Bronchial epithelial cell (primary cell): ENCODE data around the gene PEX26. TPM values are rescaled to one million over a fixed set of nuclear protein-coding genes. Genes with fewer than 3 reads are reported as not detected.

Experiments used
- DNase-seq: peaks from one replicate; pipeline ENCODE4 v3.0.0-alpha.2; 2010; ENCODE audit warnings: low read depth
- FAIRE-seq: peaks from 2 replicates; lab custom pipeline; 2011; peaks lifted over from hg19 to GRCh38; lab: Jason Lieb, UNC
- H3K27me3 ChIP-seq: 2 replicates; pipeline ENCODE4 v1.5.1; 2011; ENCODE audit warnings: low read length; ENCODE audit not compliant: control insufficient read depth, insufficient read depth
- H3K36me3 ChIP-seq: 2 replicates; pipeline ENCODE4 v1.5.1; 2011; ENCODE audit warnings: low read length; ENCODE audit not compliant: control insufficient read depth, insufficient read depth
- H3K4me3 ChIP-seq: 2 replicates; pipeline ENCODE4 v1.5.1; 2011; ENCODE audit warnings: mild to moderate bottlenecking, low read depth, low read length, control low read depth
- CTCF ChIP-seq: IDR thresholded peaks from 2 replicates; pipeline ENCODE4 v1.5.1; 2011; ENCODE audit warnings: mild to moderate bottlenecking, moderate library complexity, low read length, control low read depth, inconsistent platforms; ENCODE audit not compliant: insufficient read depth, severe bottlenecking
- total RNA-seq: library from RNA; depleted of rRNA; stranded (reverse); fragments of >200 nt; gene quantifications from 2 replicates; pipeline ENCODE4 v1.2.1, GENCODE V29; 2014

PEX26 gene
- total RNA-seq, 1 donor from 2014 or later = 11.8 TPM

GRCh38 chr22:18110954-18111758 lies 33.4 kb downstream of the PEX26 start:
- H3K27me3 ChIP-seq = peaks cover 9% of the 10 kb centered on the region
- peak overlapping the region; percentile 28 for H3K4me3 ChIP-seq
- DNase-seq (no peak), FAIRE-seq (no peak)
- TF ChIP-seq CTCF = no peak
- H3K36me3 ChIP-seq = no peaks in the 10 kb centered on the region

DNA sequence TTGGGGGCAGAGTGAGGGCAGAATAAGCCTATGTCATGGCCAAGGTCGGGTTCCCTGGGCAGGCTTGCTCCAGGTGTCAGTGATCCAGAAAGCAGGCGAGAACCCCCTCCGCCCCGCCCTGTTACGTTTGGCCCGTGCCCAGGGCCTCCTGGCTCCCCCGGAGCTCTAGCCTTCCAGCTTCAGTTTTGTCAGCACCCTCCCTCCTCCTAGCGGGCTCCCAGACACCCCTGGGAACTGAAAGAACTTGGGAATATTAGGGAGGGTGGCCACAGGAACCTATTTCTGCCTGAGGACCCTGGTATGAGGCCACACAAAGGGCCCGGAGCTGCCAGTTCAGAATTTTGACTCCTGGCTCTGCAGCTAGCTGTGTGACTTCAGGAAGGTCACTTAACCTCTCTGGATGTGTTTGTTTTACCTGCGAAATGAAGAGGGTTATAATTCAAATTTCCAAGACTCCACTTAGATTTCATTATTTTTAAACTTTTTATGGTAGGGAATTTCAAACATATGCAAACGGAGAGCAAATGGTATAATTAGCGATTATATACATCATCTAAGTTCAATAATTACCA lies 34.1 kb downstream of the PEX26 start:
- Histone ChIP-seq H3K4me3 (no peak overlapping the region), H3K27me3 (peaks cover 9% of the 10 kb centered on the region), H3K36me3 (no peaks in the 10 kb centered on the region)
- no peak for TF ChIP-seq CTCF
- no peak for FAIRE-seq
- no peak for DNase-seq

GRCh38 chr22:18112440-18112839 lies 34.6 kb downstream of the PEX26 start:
- DNase-seq (no peak), FAIRE-seq (no peak)
- Histone ChIP-seq H3K36me3 (no peaks in the 10 kb centered on the region), H3K27me3 (peaks cover 9% of the 10 kb centered on the region), H3K4me3 (no peak overlapping the region)
- TF ChIP-seq CTCF = no peak

DNA sequence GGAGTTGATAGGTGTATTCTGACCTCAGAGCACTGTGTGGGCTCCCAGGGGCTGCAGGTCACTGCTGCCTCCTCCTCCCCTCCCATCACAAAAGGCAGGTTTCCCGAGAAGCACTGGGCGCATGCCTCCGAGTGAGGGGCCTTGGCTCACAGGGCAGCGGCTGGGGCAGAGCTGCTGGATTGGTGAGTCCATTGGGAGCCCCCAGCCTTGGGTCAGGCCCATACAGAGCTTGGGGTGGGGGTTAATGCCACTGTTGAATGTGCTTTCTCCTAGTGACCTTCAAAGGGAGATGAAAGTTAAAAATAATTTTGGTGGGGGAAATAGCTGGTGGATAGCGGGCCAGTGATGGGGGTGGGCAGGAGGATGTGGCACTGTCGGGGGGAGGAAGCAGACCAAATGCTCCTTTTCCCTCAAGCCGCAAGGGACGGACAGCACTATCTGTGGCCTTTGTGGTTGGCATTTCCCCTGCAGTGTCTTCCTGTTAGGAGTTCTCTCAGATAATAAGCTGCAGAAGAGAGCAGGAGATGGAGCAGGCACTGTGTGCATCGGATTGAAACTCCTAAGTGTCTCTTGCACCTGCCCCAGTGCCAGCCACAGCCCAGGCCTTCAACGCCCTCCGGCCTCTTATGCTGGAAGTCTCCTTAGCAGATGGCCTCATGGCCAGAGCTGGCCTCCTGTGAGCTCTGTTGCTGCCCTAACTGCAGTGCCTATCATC lies 36.0 kb downstream of the PEX26 start:
- DNase-seq (no peak), FAIRE-seq (no peak)
- Histone ChIP-seq H3K36me3 (no peaks in the 10 kb centered on the region), H3K27me3 (peaks cover 9% of the 10 kb centered on the region), H3K4me3 (no peak overlapping the region)
- no peak for TF ChIP-seq CTCF

DNA sequence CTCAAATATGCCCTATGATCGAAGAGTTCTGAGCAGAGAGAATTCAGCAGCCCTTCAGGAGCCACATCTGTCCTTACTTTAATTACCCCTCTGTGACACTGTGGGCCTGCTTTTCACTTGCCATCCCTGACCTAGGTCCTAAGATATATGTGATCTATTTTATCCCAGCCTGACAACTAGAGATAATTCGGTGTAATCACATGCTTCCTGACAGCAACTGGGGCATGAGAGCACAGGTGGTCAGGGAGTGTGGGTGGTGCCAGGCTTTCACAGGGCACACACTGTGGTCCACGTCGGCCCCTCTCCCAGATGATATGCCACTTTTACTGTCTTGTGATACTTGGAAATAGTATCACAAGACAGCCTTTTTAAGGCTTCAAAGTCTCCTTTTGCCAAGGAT lies 36.7 kb downstream of the PEX26 start:
- DNase-seq (no peak), FAIRE-seq (no peak)
- H3K4me3 ChIP-seq = no peak overlapping the region
- peaks cover 9% of the 10 kb centered on the region for H3K27me3 ChIP-seq
- no peaks in the 10 kb centered on the region for H3K36me3 ChIP-seq
- TF ChIP-seq CTCF = no peak
